Tibial nerve (tissue), 4 donors: ENCODE measurements around the gene TSPAN17. TPM values are rescaled to one million over a fixed set of nuclear protein-coding genes. Genes with fewer than 3 reads are reported as not detected.

Experiments used
- DNase-seq, 2 donors: peaks; one replicate each; pipeline ENCODE4 v3.0.0-alpha.2; 2019; ENCODE audit warnings: low spot score in 2 of 2
- H3K27ac ChIP-seq, 4 donors: fragments of 200-600 bp; sonication (generic) in 3 of 4; one replicate each; pipeline ENCODE4 v1.5.1; 2017 to 2019; ENCODE audit warnings: mild to moderate bottlenecking in 1 of 4
- H3K27me3 ChIP-seq, 2 donors: fragments of 200-600 bp; sonication (generic) in 1 of 2; one replicate each; pipeline versions ENCODE4 v1.5.1 to v1.6.0; 2017 to 2019
- H3K36me3 ChIP-seq, 3 donors: fragments of 200-600 bp; sonication (generic); one replicate each; pipeline ENCODE4 v1.5.1; 2018 to 2019
- H3K4me1 ChIP-seq, 4 donors: fragments of 200-600 bp; sonication (generic) in 3 of 4; one replicate each; pipeline ENCODE4 v1.5.1; 2017 to 2019
- H3K4me3 ChIP-seq, 4 donors: fragments of 200-600 bp; sonication (generic) in 3 of 4; one replicate each; pipeline ENCODE4 v1.5.1; 2017 to 2019; ENCODE audit warnings: mild to moderate bottlenecking in 1 of 4, moderate library complexity in 1 of 4
- H3K9me3 ChIP-seq, 4 donors: fragments of 200-600 bp; sonication (generic) in 3 of 4; one replicate each; pipeline ENCODE4 v1.5.1; 2017 to 2019
- CTCF ChIP-seq, 5 experiments: fragments of 200-600 bp in 3 of 5; fragments of 450-650 bp in 2 of 5; sonication (generic) in 3 of 5; IDR thresholded peaks; one replicate each; pipeline ENCODE4 v1.5.1; 2016 to 2019; ENCODE audit warnings: antibody characterized with exemption in 5 of 5, mild to moderate bottlenecking in 3 of 5, moderate library complexity in 2 of 5
- EP300 ChIP-seq, 2 donors: sonication (generic); formaldehyde crosslinking; IDR thresholded peaks; one replicate each; pipeline ENCODE4 v1.6.1; 2017; ENCODE audit warnings: antibody characterized with exemption in 2 of 2, mild to moderate bottlenecking in 1 of 2
- POLR2A ChIP-seq, 2 donors: fragments of 450-650 bp; IDR thresholded peaks; one replicate each; pipeline ENCODE4 v1.6.1; 2017; ENCODE audit warnings: antibody characterized with exemption in 2 of 2, mild to moderate bottlenecking in 2 of 2, moderate library complexity in 2 of 2
- WGBS, 2 donors: methylation state at CpG; one replicate each; pipeline ENCODE4 v1.1.5; 2018; 5-methylcytosine and 5-hydroxymethylcytosine counted together
- total RNA-seq, 4 donors: library from RNA; depleted of rRNA; stranded (reverse); fragments of >200 nt; gene quantifications; one replicate each; pipeline ENCODE4 v1.1.0, GENCODE V29; 2016

Gene TSPAN17
- total RNA-seq, 4 donors from 2014 or later = 11.0 to 25.8 (median 14.3) TPM

- 61 to 62% methylated on average over 4 of the region's 4 CpGs for WGBS, 2 donors
These were observed 6.7 kb upstream of the TSPAN17 start for GRCh38 chr5:176640616-176641015.

GRCh38 chr5:176642675-176643490, 4.4 kb upstream of the TSPAN17 start:
- WGBS, 2 donors = 46 to 51% methylated on average over 12 to 14 of the region's 15 CpGs
- no peaks in the 10 kb centered on the region for H3K9me3 ChIP-seq
- H3K36me3 ChIP-seq = no peaks in the 10 kb centered on the region
- peaks cover 0 to 10% (median 4%) of the 10 kb centered on the region in 4 donors for H3K4me1 ChIP-seq
- no peak overlapping the region for H3K4me3 ChIP-seq
- H3K27ac ChIP-seq = no peak overlapping the region
- H3K27me3 ChIP-seq = no peaks in the 10 kb centered on the region
- TF ChIP-seq CTCF (IDR thresholded peaks at IDR 0.05) (no peak), POLR2A (IDR thresholded peaks at IDR 0.05) (no peak), EP300 (IDR thresholded peaks at IDR 0.05) (no peak)
- DNase-seq = no peak

More at GRCh38 chr5:176640616-176641015, 6.7 kb upstream of the TSPAN17 start:
- no peak for TF ChIP-seq POLR2A (IDR thresholded peaks at IDR 0.05)
- TF ChIP-seq CTCF (IDR thresholded peaks at IDR 0.05) = no peak
- no peak for TF ChIP-seq EP300 (IDR thresholded peaks at IDR 0.05)
- no peak overlapping the region for H3K4me3 ChIP-seq
- H3K4me1 ChIP-seq = no peaks in the 10 kb centered on the region
- H3K9me3 ChIP-seq = no peaks in the 10 kb centered on the region
- no peaks in the 10 kb centered on the region for H3K27me3 ChIP-seq
- H3K27ac ChIP-seq = no peak overlapping the region
- no peaks in the 10 kb centered on the region for H3K36me3 ChIP-seq
- no peak for DNase-seq

GRCh38 chr5:176643491-176644219, 3.6 kb upstream of the TSPAN17 start:
- no peaks in the 10 kb centered on the region for H3K9me3 ChIP-seq
- no peak overlapping the region for H3K27ac ChIP-seq
- no peaks in the 10 kb centered on the region for H3K36me3 ChIP-seq
- no peak overlapping the region for H3K4me3 ChIP-seq
- no peak for DNase-seq
- peaks cover 0 to 17% (median 12%) of the 10 kb centered on the region in 4 donors for H3K4me1 ChIP-seq
- WGBS, 2 donors = 73 to 82% methylated on average over 8 to 9 of the region's 11 CpGs
- H3K27me3 ChIP-seq = no peaks in the 10 kb centered on the region
- no peak for TF ChIP-seq EP300 (IDR thresholded peaks at IDR 0.05)
- TF ChIP-seq POLR2A (IDR thresholded peaks at IDR 0.05) = no peak
- no peak for TF ChIP-seq CTCF (IDR thresholded peaks at IDR 0.05)

- peaks cover 0 to 24% (median 15%) of the 10 kb centered on the region in 4 donors for H3K4me1 ChIP-seq
- no peak overlapping the region for H3K4me3 ChIP-seq
- H3K36me3 ChIP-seq = no peaks in the 10 kb centered on the region
- TF ChIP-seq CTCF (IDR thresholded peaks at IDR 0.05) (no peak), POLR2A (IDR thresholded peaks at IDR 0.05) (no peak), EP300 (IDR thresholded peaks at IDR 0.05) (no peak)
- DNase-seq = no peak
- no peaks in the 10 kb centered on the region for H3K27me3 ChIP-seq
- 65 to 68% methylated on average over 9 of the region's 9 CpGs for WGBS, 2 donors
- no peaks in the 10 kb centered on the region for H3K9me3 ChIP-seq
- no peak overlapping the region for H3K27ac ChIP-seq
These were observed 3.0 kb upstream of the TSPAN17 start for GRCh38 chr5:176644294-176644693.
